Nephron (organoid): ENCODE measurements around the gene C4orf51.
A peak's percentile ranks its signal among the peaks of the same experiment; 100 is the strongest.

Source experiments
- H3K27ac Mint-ChIP-seq, 3 experiments: 2 replicates each; pipeline ENCODE4 v1.8.0; 2020; ENCODE audit warnings: mixed read lengths in 3 of 3, mild to moderate bottlenecking in 2 of 3, moderate library complexity in 1 of 3
- H3K27me3 Mint-ChIP-seq: 2 replicates; pipeline ENCODE4 v1.8.0; 2021; ENCODE audit warnings: low read depth, mild to moderate bottlenecking, moderate library complexity, mixed read lengths
- H3K36me3 Mint-ChIP-seq: 2 replicates; pipeline ENCODE4 v1.8.0; 2020; ENCODE audit warnings: low read depth, mixed read lengths
- H3K4me1 Mint-ChIP-seq: 2 replicates; pipeline ENCODE4 v1.8.0; 2020; ENCODE audit warnings: mixed read lengths
- H3K4me3 Mint-ChIP-seq, 3 experiments: 2 replicates each; pipeline ENCODE4 v1.8.0; 2020; ENCODE audit warnings: mild to moderate bottlenecking in 3 of 3, mixed read lengths in 3 of 3, moderate library complexity in 2 of 3
- H3K9me3 Mint-ChIP-seq: 2 replicates; pipeline ENCODE4 v1.8.0; 2020; ENCODE audit warnings: mixed read lengths
- TF ChIP-seq, protein P1 (sequence below), 3 experiments: fragments of 200-600 bp; sonication (generic); IDR thresholded peaks; one replicate each; pipeline ENCODE4 v1.5.0; 2021; ENCODE audit warnings: antibody characterized with exemption in 3 of 3; ENCODE audit not compliant: unreplicated experiment in 3 of 3

Gene C4orf51

DNA sequence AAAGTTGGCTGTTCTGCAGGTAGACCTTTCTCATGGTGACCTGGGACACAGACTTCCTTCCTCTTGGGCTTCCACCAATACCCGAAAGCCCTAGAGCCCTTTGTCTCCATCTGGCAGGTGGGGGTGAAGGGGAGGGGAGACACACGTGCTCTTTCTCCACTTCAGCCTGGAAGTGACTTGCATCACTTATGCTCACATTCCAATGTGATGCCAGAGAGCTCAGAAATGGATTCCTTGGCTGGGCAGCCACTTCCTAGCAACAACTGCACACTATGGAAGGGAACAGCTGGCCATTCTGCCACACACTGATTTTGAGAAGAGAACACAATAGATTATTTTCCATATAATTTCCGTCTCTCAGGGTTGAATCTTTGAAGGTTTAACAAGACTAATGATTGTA, 36.3 kb downstream of the C4orf51 start:
- peak overlapping the region; percentile 28 to 83 (median 34) for H3K27ac Mint-ChIP-seq
- H3K36me3 Mint-ChIP-seq = no peaks in the 10 kb centered on the region

DNA sequence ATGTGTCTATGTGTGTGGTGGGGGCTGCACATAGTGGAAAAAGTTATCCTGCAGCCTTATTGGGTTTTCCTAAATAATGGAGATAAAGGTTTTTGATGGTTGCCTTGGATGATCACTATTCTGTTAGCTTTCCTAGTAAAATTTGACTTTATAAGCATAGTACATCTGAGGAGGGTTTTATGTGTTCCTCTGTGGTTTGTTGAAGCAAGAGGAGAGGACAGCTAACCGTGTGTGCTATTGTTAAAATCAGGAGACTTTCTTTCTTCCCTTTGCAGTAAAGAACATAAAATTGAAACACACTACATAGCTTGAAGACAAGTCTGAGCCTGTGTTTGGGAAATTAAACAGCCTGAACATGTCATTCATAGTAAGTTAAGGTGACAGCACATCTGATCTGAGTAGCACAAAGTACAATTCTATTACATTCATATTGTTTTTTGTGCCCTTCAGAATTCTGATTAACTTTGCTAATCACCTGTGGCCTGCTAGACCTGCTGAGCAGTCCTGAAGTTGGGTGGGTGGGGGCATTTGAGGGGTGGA, 36.8 kb downstream of the C4orf51 start:
- H3K9me3 Mint-ChIP-seq = peaks cover 8% of the 10 kb centered on the region
- no peaks in the 10 kb centered on the region for H3K36me3 Mint-ChIP-seq
- TF ChIP-seq, protein P1, sequence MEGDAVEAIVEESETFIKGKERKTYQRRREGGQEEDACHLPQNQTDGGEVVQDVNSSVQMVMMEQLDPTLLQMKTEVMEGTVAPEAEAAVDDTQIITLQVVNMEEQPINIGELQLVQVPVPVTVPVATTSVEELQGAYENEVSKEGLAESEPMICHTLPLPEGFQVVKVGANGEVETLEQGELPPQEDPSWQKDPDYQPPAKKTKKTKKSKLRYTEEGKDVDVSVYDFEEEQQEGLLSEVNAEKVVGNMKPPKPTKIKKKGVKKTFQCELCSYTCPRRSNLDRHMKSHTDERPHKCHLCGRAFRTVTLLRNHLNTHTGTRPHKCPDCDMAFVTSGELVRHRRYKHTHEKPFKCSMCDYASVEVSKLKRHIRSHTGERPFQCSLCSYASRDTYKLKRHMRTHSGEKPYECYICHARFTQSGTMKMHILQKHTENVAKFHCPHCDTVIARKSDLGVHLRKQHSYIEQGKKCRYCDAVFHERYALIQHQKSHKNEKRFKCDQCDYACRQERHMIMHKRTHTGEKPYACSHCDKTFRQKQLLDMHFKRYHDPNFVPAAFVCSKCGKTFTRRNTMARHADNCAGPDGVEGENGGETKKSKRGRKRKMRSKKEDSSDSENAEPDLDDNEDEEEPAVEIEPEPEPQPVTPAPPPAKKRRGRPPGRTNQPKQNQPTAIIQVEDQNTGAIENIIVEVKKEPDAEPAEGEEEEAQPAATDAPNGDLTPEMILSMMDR (IDR thresholded peaks at IDR 0.05; ENCODE audit: unreplicated experiment in 3 of 3) = no peak
- no peak overlapping the region for H3K4me3 Mint-ChIP-seq
- H3K4me1 Mint-ChIP-seq = peaks cover 37% of the 10 kb centered on the region
- H3K27me3 Mint-ChIP-seq = peaks cover 4% of the 10 kb centered on the region
- H3K27ac Mint-ChIP-seq = peak overlapping the region; percentile 28 to 83 (median 34)

More for the DNA sequence above, 36.3 kb downstream of the C4orf51 start:
- H3K4me1 Mint-ChIP-seq = peaks cover 32% of the 10 kb centered on the region
- H3K4me3 Mint-ChIP-seq = no peak overlapping the region
- H3K27me3 Mint-ChIP-seq = peaks cover 4% of the 10 kb centered on the region
- H3K9me3 Mint-ChIP-seq = peaks cover 12% of the 10 kb centered on the region
- TF ChIP-seq, protein P1 (IDR thresholded peaks at IDR 0.05; ENCODE audit: unreplicated experiment in 3 of 3) = no peak

DNA sequence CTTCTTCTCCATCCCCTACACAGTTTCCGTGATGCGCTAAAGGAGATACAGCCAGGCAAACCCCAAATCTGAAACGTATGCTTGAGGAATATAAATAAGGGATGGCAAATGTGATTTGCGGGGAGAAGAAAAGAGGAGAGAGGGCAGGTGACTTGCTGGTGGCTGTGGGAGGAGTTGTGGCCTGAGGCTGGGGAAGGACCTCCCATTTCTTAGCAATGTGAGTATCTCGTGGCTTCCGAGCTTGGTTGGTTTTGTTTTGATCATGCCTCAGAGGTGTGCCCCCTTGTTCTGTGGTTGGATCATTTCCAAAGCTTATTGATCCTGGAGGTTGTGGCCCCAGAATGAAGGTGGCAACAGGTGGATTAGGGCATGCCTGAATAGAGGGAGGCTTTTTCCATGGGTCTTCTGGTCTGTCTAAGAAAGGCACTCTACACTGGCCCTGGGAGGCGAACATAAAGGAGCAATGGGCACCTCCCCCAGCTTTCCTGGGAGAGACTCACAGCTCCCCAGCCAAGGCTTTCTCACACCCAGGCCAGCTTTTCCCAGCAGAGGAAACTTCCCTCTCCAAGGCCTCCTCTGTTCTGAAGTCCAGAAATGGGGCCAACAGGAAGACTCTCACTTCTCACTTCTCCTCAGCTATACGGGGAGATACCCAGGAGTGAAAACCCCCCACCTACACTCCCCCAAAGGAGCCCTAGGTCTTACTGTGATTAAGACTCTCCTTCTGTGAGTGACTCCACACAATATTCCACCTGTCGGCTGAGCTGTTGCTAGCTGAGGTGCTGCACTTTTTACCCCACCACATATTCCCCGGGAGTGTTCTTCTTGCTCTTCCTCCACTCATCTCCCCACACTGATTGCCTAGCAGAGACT, 40.0 kb downstream of the C4orf51 start:
- TF ChIP-seq, protein P1 (IDR thresholded peaks at IDR 0.05; ENCODE audit: unreplicated experiment in 3 of 3) = no peak
- peak overlapping the region; percentile 30 to 67 (median 46) for H3K27ac Mint-ChIP-seq
- H3K4me1 Mint-ChIP-seq = peaks cover 38% of the 10 kb centered on the region
- no peak overlapping the region for H3K4me3 Mint-ChIP-seq
- no peaks in the 10 kb centered on the region for H3K9me3 Mint-ChIP-seq
- H3K27me3 Mint-ChIP-seq = peaks cover 4% of the 10 kb centered on the region
- H3K36me3 Mint-ChIP-seq = no peaks in the 10 kb centered on the region

DNA sequence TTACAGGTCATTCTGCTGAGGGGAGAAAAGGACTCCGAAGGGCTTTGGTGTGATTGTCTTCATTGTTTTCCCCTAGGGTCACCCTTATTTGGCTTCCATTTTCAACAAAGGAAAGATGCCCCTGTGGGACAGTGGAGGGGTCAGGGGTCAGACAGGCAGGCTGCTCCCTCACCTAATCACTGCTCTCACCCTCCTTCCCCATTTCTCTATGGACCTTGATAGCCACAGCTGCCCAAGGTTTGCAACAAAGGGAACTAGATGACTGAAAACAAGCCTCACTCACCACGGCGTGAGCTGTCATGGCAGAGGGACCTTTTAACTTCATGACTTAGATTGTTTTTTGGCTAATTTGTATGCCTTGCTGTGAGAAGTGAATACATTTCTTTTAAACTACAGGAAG, 40.7 kb downstream of the C4orf51 start:
- Mint-ChIP-seq H3K9me3 (no peaks in the 10 kb centered on the region), H3K36me3 (no peaks in the 10 kb centered on the region), H3K4me1 (peaks cover 38% of the 10 kb centered on the region), H3K27ac (peak overlapping the region in 1 of 3 experiments; percentile 46), H3K27me3 (peaks cover 4% of the 10 kb centered on the region), H3K4me3 (no peak overlapping the region)
- TF ChIP-seq, protein P1 (IDR thresholded peaks at IDR 0.05; ENCODE audit: unreplicated experiment in 3 of 3) = no peak

DNA sequence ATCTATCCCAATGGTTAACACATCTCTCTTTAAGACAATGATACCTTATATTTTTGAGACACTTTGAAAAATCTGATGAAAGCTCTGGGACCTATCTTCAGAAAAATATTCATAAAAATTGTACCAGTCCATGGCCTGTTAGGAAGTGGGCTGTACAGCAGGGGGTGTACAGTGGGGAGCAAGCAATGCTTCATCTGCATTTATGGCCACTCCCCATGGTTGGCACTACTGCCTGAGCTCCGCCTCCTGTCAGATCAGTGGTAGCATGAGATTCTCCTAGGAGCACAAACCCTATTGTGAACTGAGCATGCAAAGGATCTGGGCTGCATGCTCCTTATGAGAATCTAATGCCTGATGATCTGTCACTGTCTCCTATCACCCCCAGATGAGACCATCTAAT, 42.6 kb downstream of the C4orf51 start:
- Mint-ChIP-seq H3K27me3 (peaks cover 4% of the 10 kb centered on the region), H3K9me3 (no peaks in the 10 kb centered on the region), H3K36me3 (no peaks in the 10 kb centered on the region), H3K27ac (no peak overlapping the region), H3K4me1 (peaks cover 25% of the 10 kb centered on the region), H3K4me3 (no peak overlapping the region)
- TF ChIP-seq, protein P1 (IDR thresholded peaks at IDR 0.05; ENCODE audit: unreplicated experiment in 3 of 3) = no peak
